GM19438 (cell line): Measurements from ENCODE around the gene NADSYN1.
A peak's percentile ranks its signal among the peaks of the same experiment; 100 is the strongest.

Experiments
- ATAC-seq: cut with Tn5 transposase; IDR thresholded peaks from one replicate; pipeline ENCODE4 v1.9.1; 2021; ENCODE audit warnings: low read depth; ENCODE audit not compliant: unreplicated experiment

Gene NADSYN1

DNA sequence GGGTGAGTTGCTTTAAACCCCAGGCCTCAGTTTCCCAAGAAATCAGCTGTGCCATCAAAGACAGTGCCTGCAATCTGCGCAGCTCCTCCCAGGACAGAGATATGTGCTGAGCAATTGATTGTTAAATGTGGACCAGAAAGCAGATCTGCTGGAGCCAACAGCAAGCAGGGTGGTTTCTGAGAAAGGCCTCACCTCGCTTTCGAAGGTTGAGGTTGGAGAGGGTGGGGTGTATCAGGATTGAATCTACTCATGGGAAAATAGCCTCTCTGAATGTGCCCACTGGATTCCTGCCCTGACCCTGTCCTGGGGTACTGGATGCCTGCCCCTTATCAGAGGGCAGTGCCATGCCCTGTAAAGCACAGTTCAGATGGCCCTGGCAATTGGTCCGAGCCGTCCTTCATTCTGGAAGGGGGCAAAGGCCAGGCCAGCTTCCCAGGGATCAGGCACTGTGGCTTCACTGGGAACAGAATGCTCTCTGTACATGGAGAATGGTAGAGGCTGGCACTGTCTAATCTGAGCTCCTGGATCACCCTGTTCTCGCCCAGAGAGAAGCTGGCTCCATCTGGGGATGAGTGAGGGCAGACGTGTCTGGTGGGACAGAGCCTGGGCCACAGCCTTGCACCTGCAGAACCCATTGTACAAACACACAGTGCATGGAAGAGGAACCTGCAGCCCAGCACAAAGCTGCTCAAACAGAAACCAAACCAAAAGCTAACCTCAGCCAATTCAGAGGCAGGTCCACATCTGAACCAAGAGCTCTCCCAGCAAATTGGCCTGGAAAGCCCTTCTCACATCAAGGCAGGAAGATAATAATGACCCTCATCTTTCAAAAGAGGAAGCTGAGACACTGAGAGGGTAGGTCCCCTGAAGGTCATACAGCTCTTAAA is 20.0 kb upstream of the NADSYN1 start:
- ATAC-seq, result no peak

GRCh38 chr11:71433648-71434450 is 19.2 kb upstream of the NADSYN1 start:
- no peak for ATAC-seq

GRCh38 chr11:71434576-71435130 is 18.4 kb upstream of the NADSYN1 start:
- no peak for ATAC-seq

DNA sequence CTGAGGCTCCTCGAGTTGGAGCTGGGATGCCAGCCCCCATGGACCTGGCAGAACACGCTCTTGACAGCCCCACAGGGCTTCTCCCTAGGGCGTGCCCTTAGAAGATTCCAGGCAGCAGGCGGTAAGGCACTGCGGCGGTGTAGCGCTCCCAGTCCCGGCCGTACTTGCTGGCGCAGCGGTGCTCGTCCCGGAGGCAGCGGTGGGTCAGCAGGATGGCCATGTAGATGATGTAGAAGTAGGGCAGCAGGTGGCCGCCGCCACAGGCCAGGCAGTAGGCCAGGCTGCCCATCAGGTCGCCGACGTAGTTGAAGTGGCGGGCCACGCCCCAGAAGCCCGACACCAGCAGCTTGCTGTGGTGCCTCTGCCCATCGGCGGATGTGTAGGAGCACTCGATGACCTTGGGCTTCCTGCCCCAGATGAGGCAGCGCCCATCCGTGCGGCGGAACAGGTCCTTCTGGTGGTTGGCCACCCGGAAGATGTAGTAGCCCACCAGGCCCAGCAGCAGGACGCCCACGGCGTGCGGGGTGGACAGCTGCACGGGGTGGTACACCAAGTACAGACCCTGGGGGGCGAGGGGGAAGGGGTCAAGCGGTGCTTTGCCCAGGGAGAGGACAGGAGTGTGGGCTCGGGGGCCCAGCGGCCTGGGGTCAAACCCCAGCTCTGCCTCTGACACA is 17.6 kb upstream of the NADSYN1 start:
- ATAC-seq, result no peak

GRCh38 chr11:71436861-71437260 is 16.1 kb upstream of the NADSYN1 start:
- no peak for ATAC-seq

DNA sequence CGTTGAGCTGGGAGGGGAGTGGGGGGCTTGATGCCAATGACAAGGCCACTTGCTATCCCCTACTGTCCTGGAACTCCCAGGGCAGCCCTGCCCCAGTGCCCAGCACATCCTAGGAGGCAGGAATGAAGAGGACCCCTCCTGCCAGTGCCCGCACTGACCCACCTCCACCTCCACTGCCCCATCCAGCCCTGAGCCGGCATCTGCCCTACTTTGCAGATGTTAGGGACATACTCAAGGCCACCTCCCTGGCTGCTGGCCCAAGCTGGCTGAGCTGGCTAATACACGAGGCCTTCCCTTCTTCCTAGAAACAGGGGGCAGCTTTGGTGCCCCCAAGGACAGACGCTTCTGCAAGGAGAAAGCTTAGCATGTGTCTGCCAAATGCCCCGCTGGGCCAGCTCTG is 15.6 kb upstream of the NADSYN1 start:
- no peak for ATAC-seq

GRCh38 chr11:71437879-71438278 is 15.1 kb upstream of the NADSYN1 start:
- ATAC-seq, result no peak

DNA sequence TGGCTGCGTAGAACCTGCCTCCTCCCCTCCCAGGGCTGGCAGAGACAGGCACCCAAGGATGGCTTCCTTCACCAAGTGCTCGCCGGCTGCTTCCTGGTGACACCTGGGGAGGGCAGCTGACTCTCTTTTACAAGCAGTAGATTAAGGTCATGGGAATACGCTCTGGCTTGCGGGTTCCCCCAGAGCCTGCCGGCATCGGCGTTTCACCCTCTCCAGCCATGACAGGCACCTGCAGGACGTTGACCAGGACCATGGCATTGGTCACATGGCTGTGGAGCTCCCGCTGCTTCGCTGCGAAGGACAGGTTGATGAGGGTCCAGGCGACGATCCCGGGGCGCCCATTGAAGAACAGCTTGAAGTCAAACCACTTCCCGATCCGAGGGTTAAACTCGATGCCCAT is 14.4 kb upstream of the NADSYN1 start:
- no peak for ATAC-seq

DNA sequence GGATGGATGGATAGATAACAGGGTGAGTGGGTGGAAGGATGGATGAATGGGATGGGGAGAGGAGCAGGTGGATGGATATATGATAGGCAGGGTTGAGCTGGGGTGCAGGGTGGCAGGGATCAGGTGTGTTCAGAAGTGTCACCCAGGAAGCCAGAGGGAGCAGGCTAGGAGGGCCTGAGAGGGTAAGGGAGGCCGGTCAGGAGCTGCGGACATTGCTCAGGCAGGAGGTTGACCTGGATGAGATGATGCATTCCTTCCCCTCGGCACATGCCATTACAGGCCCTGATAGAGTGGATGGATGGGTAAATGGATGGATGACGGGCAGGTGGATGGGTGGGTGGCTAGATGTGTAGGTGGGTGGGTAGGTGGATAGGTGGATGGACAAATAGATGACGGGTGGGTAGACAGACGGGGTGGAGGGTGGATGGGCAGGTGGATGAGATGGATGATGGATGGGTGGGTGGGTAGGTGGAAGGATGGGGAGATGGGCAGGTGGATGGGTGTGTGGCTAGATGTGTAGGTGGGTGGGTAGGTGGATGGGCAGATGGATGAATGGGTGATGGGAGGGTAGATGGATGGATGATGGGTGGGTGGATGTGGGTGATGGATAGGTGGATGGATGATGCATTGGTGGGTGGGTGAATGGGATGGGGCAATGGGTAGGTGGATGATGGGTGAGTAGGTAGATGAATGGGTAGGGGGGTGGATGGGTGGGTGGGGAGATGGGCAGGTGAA is 12.8 kb upstream of the NADSYN1 start:
- no peak for ATAC-seq

GRCh38 chr11:71441251-71441650 is 11.8 kb upstream of the NADSYN1 start:
- ATAC-seq, result no peak

- ATAC-seq, result no peak
These were observed 10.9 kb upstream of the NADSYN1 start for GRCh38 chr11:71442123-71442522.

DNA sequence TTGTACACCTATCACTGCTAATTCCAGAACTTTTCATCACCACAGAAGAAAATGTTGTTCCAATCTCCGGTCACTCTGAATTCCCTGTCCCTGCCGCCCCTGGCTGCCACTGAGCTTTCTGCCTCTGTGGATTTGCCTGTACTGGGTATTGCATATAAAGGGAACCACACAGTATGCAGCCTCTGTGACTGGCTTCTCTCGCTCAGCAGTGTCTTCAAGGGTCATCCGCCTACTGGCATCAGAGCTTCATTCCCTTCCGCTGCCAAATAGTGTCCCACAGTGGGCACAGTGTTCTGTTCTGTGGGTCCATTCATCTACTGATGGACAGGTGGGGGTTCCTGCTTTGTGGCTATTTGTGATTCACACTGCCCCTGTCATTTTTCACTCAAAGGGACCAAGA is 10.1 kb upstream of the NADSYN1 start:
- no peak for ATAC-seq

- ATAC-seq, result no peak
These were observed 9.1 kb upstream of the NADSYN1 start for GRCh38 chr11:71443736-71444445.

- ATAC-seq, result no peak
These were observed 8.2 kb upstream of the NADSYN1 start for GRCh38 chr11:71444811-71445210.

DNA sequence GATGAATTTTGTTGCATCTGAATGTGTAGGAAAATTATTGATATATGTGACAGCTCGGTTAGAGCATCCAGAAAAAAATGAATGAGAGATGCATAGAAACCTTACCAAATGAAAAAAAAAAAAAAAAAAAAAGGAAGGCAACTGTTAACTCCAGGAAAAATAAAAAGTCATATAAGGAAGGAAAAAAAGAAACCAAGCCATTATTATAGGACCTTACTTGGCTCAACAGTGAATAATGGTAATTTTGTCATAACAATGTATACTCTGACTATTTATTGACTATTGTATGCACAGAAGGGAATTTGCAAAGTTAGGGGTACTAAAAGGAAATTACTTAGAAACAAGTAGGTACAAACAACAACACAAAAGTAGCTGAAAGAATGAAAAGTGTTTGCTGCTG is 6.9 kb upstream of the NADSYN1 start:
- no peak for ATAC-seq

DNA sequence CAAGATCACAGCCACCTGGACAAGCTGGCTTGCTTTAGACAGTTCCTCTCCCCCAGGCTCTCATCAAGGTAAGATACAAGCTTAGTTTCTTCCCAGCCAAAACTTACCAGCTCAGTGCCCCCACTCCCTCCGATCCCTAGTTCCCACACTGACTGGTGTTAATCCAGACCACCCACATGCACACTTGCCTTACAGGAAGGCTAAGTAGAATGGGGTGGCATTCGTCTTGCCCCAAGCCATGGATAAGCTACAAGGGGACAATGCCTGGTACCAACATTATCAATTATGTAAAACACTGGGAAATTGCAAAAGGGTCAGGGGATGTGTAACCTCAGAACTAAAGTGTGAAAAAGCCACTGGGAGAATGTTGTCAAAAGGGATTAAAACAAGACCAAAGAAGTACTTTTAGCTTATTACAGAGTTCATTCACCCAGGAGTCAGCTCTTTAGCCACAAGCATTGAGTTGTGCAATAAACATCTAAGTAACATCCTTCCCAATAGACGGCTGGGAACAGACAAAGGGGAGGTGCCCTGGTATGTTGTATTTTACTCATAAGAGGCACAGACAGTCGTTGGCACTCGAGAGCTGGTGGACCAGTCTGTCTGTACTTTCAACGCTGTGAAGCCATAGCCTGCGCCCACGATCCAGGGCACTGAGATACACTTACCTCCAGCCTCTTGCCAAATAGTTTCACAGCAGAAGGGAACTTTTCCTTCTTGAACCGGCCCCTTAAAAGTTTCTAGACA is 5.9 kb upstream of the NADSYN1 start:
- ATAC-seq, result no peak

- peak; percentile 14 for ATAC-seq
These were observed 5.2 kb upstream of the NADSYN1 start for GRCh38 chr11:71447791-71448256.

GRCh38 chr11:71448257-71449171 is 4.5 kb upstream of the NADSYN1 start, which contains the start of gene DHCR7:
DHCR7 (minus strand) TSS chr11:71448393; CDS start chr11:71444952, 3,441 bp downstream.
- peak; percentile 76 for ATAC-seq
